ENCODE data around the gene SPINK5. TPM values are rescaled to one million over a fixed set of nuclear protein-coding genes. Genes with fewer than 3 reads are reported as not detected.

SPINK5 gene
- total and polyA plus RNA-seq, 12 donors: 0.07 to 3.4 (median 0.37) TPM; not detected in 1

- DNase-seq (no peak), ATAC-seq (no peak)
- Histone ChIP-seq H3K4me1 (peaks cover 0 to 13% (median 0%) of the 10 kb centered on the region in 9 donors), H3K9me3 (no peaks in the 10 kb centered on the region), H3K27me3 (no peaks in the 10 kb centered on the region), H3K27ac (no peak overlapping the region), H3K4me3 (no peak overlapping the region), H3K36me3 (no peaks in the 10 kb centered on the region)
- intact Hi-C loops (cut with DNase I): no loop called here
- TF ChIP-seq, protein P1, sequence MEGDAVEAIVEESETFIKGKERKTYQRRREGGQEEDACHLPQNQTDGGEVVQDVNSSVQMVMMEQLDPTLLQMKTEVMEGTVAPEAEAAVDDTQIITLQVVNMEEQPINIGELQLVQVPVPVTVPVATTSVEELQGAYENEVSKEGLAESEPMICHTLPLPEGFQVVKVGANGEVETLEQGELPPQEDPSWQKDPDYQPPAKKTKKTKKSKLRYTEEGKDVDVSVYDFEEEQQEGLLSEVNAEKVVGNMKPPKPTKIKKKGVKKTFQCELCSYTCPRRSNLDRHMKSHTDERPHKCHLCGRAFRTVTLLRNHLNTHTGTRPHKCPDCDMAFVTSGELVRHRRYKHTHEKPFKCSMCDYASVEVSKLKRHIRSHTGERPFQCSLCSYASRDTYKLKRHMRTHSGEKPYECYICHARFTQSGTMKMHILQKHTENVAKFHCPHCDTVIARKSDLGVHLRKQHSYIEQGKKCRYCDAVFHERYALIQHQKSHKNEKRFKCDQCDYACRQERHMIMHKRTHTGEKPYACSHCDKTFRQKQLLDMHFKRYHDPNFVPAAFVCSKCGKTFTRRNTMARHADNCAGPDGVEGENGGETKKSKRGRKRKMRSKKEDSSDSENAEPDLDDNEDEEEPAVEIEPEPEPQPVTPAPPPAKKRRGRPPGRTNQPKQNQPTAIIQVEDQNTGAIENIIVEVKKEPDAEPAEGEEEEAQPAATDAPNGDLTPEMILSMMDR (IDR thresholded peaks at IDR 0.05): no peak
- WGBS, 2 donors: 85 to 90% methylated on average over 4 of the region's 4 CpGs
Measured at GRCh38 chr5:148147415-148147814, 83.6 kb downstream of the SPINK5 start.

- intact Hi-C loops (cut with DNase I): no loop called here
- peaks cover 0 to 16% (median 0%) of the 10 kb centered on the region in 11 donors for H3K9me3 ChIP-seq
- no peaks in the 10 kb centered on the region for H3K4me1 ChIP-seq
- no peak overlapping the region for H3K4me3 ChIP-seq
- no peaks in the 10 kb centered on the region for H3K36me3 ChIP-seq
- no peaks in the 10 kb centered on the region for H3K27me3 ChIP-seq
- no peak for ATAC-seq
- DNase-seq: no peak
- TF ChIP-seq, protein P1 (IDR thresholded peaks at IDR 0.05): no peak
- H3K27ac ChIP-seq: no peak overlapping the region
- WGBS, 2 donors: 79 to 80% methylated on average over 2 of the region's 2 CpGs
Measured at GRCh38 chr5:148151872-148152271, 88.1 kb downstream of the SPINK5 start.

GRCh38 chr5:148152781-148153180 lies 89.0 kb downstream of the SPINK5 start:
- ATAC-seq (no peak), DNase-seq (no peak)
- Histone ChIP-seq H3K9me3 (peaks cover 0 to 22% (median 0%) of the 10 kb centered on the region in 11 donors), H3K27ac (no peak overlapping the region), H3K36me3 (no peaks in the 10 kb centered on the region), H3K4me1 (no peaks in the 10 kb centered on the region), H3K27me3 (no peaks in the 10 kb centered on the region), H3K4me3 (no peak overlapping the region)
- TF ChIP-seq, protein P1 (IDR thresholded peaks at IDR 0.05): no peak
- intact Hi-C loops (cut with DNase I): no loop called here

DNA sequence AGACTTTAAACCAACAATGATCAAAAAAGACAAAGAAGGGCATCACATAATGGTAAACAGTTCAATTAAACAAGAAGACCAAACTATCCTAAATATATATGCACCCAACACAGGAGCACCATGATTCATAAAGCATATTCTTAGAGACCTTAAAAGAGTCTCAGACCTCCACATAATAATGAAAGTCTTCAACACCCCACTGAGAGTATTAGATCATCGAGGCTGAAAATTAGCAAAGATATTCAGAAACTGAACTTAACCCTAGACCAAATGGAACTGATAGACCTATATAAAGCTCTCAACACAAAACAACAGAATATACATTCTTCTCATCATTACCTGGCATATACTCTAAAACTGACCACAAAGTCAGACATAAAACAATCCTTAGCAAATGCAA lies 92.8 kb downstream of the SPINK5 start:
- 91 to 93% methylated on average over 1 of the region's 1 CpG for WGBS, 2 donors
- H3K27me3 ChIP-seq: no peaks in the 10 kb centered on the region
- ATAC-seq (no peak), DNase-seq (no peak)
- no peaks in the 10 kb centered on the region for H3K36me3 ChIP-seq
- peaks cover 0 to 22% (median 0%) of the 10 kb centered on the region in 11 donors for H3K9me3 ChIP-seq
- no peak overlapping the region for H3K4me3 ChIP-seq
- TF ChIP-seq, protein P1 (IDR thresholded peaks at IDR 0.05): no peak
- H3K4me1 ChIP-seq: no peaks in the 10 kb centered on the region
- H3K27ac ChIP-seq: no peak overlapping the region
- intact Hi-C loops (cut with DNase I): no loop called here
